Measurements from ENCODE around the gene METTL5. TPM values are rescaled to one million over a fixed set of nuclear protein-coding genes. Genes with fewer than 3 reads are reported as not detected.

METTL5 gene
- total and polyA plus RNA-seq, 9 of the 15 experiments (the other 6 are each of a cell fraction or from before 2014, with no cell fraction given), result 149 to 471 (median 224) TPM

DNA sequence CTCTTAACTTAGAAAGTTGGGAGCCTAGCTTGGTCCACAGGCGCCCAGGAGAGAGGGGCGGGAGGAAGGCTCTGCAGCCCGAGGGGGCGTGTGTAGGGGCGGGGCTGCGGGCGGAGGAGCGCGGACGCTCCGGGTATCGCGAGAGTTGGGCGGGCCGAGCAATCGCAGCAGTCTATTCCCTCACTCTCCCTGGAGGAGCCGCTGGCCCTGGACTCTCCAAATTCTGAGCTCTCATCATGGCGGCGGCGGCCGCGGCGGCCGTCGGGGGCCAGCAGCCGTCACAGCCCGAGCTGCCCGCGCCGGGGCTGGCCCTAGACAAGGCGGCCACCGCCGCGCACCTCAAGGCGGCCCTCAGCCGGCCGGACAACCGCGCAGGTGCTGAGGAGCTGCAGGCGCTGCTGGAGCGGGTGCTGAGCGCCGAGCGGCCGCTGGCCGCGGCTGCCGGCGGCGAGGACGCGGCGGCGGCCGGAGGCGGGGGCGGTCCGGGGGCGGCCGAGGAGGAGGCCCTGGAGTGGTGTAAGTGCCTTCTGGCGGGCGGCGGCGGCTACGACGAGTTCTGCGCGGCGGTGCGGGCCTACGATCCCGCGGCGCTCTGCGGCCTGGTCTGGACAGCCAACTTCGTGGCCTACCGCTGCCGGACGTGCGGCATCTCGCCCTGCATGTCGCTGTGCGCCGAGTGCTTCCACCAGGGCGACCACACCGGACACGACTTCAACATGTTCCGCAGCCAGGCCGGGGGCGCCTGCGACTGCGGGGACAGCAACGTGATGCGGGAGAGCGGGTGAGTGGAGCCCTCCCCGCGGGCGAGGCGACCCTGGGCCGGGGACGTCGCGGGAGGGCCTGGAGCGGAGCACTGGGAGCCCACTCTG, 2.8 kb upstream of the METTL5 start, which contains the start of gene UBR3 (continued):
- TF ChIP-seq EP400 (IDR thresholded peaks at IDR 0.05) (no peak), SREBF1 (IDR thresholded peaks at IDR 0.05; ENCODE audit: borderline replicate concordance, low read depth, low read length) (no peak), ZC3H11A (IDR thresholded peaks at IDR 0.05; ENCODE audit: low read depth, low read length) (no peak), ZBED1 (IDR thresholded peaks at IDR 0.05) (peak; percentile 89; the same call in 1 of the 2 replicates), CHD4 (IDR thresholded peaks at IDR 0.05; ENCODE audit: insufficient read depth, insufficient replicate concordance, low read depth, low read length, poor library complexity, severe bottlenecking) (no peak), ZNF586 (CRISPR knock-in tag; conservative IDR thresholded peaks at IDR 0.05) (no peak)
- TF ChIP-seq, protein P1, sequence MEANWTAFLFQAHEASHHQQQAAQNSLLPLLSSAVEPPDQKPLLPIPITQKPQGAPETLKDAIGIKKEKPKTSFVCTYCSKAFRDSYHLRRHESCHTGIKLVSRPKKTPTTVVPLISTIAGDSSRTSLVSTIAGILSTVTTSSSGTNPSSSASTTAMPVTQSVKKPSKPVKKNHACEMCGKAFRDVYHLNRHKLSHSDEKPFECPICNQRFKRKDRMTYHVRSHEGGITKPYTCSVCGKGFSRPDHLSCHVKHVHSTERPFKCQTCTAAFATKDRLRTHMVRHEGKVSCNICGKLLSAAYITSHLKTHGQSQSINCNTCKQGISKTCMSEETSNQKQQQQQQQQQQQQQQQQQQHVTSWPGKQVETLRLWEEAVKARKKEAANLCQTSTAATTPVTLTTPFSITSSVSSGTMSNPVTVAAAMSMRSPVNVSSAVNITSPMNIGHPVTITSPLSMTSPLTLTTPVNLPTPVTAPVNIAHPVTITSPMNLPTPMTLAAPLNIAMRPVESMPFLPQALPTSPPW (CRISPR knock-in tag; IDR thresholded peaks at IDR 0.05), result peak; percentile 87
- TF ChIP-seq, protein P2, sequence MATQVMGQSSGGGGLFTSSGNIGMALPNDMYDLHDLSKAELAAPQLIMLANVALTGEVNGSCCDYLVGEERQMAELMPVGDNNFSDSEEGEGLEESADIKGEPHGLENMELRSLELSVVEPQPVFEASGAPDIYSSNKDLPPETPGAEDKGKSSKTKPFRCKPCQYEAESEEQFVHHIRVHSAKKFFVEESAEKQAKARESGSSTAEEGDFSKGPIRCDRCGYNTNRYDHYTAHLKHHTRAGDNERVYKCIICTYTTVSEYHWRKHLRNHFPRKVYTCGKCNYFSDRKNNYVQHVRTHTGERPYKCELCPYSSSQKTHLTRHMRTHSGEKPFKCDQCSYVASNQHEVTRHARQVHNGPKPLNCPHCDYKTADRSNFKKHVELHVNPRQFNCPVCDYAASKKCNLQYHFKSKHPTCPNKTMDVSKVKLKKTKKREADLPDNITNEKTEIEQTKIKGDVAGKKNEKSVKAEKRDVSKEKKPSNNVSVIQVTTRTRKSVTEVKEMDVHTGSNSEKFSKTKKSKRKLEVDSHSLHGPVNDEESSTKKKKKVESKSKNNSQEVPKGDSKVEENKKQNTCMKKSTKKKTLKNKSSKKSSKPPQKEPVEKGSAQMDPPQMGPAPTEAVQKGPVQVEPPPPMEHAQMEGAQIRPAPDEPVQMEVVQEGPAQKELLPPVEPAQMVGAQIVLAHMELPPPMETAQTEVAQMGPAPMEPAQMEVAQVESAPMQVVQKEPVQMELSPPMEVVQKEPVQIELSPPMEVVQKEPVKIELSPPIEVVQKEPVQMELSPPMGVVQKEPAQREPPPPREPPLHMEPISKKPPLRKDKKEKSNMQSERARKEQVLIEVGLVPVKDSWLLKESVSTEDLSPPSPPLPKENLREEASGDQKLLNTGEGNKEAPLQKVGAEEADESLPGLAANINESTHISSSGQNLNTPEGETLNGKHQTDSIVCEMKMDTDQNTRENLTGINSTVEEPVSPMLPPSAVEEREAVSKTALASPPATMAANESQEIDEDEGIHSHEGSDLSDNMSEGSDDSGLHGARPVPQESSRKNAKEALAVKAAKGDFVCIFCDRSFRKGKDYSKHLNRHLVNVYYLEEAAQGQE (IDR thresholded peaks at IDR 0.05; ENCODE audit: borderline replicate concordance), result peak; percentile 15; the same call in 1 of the 2 replicates
- TF ChIP-seq, protein P2 (CRISPR knock-in tag; IDR thresholded peaks at IDR 0.05; ENCODE audit: low read depth), result peak; percentile 23; the same call in 1 of the 2 replicates
- TF ChIP-seq, protein P3, sequence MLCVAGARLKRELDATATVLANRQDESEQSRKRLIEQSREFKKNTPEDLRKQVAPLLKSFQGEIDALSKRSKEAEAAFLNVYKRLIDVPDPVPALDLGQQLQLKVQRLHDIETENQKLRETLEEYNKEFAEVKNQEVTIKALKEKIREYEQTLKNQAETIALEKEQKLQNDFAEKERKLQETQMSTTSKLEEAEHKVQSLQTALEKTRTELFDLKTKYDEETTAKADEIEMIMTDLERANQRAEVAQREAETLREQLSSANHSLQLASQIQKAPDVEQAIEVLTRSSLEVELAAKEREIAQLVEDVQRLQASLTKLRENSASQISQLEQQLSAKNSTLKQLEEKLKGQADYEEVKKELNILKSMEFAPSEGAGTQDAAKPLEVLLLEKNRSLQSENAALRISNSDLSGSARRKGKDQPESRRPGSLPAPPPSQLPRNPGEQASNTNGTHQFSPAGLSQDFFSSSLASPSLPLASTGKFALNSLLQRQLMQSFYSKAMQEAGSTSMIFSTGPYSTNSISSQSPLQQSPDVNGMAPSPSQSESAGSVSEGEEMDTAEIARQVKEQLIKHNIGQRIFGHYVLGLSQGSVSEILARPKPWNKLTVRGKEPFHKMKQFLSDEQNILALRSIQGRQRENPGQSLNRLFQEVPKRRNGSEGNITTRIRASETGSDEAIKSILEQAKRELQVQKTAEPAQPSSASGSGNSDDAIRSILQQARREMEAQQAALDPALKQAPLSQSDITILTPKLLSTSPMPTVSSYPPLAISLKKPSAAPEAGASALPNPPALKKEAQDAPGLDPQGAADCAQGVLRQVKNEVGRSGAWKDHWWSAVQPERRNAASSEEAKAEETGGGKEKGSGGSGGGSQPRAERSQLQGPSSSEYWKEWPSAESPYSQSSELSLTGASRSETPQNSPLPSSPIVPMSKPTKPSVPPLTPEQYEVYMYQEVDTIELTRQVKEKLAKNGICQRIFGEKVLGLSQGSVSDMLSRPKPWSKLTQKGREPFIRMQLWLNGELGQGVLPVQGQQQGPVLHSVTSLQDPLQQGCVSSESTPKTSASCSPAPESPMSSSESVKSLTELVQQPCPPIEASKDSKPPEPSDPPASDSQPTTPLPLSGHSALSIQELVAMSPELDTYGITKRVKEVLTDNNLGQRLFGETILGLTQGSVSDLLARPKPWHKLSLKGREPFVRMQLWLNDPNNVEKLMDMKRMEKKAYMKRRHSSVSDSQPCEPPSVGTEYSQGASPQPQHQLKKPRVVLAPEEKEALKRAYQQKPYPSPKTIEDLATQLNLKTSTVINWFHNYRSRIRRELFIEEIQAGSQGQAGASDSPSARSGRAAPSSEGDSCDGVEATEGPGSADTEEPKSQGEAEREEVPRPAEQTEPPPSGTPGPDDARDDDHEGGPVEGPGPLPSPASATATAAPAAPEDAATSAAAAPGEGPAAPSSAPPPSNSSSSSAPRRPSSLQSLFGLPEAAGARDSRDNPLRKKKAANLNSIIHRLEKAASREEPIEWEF (CRISPR knock-in tag; IDR thresholded peaks at IDR 0.05), result no peak

Measured in K562 (cell line).